NCI-H510A (cell line): Measurements from ENCODE around the gene HOXA13.

ENCODE experiments used
- DNase-seq: peaks from one replicate; lab custom pipeline; 2025; lab: John Stamatoyannopoulos, UW

HOXA13 gene

DNA sequence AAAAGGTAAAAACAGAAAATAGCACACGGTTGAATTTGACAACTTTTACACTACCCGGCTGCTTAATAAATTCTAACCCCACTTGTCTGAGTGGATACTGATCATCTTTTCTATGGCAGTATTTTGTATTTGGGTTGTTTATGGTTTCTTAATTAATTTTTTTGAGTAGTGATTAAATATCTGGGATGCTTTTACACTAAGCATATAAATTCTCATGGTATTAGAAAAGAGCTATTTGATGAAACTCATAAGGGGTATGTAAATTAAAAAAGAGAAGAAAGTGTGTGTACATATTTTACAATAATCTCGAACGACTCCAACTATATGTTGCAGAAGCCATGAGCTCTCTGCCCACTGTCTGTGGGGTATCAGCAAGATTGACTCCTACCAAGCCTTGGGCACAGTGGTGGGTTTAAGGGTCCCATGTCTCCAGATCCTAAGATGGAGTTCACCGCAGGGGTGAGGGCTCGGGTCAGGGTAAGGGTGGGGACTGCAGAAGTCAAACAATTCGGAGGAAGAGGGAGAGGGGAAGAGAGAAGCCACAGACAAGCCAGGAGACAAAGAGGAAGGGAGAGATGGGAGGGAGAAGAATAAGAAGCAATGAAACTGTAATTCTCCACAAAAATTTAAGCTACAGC is 7.6 kb upstream of the HOXA13 start:
- DNase-seq: no peak

DNA sequence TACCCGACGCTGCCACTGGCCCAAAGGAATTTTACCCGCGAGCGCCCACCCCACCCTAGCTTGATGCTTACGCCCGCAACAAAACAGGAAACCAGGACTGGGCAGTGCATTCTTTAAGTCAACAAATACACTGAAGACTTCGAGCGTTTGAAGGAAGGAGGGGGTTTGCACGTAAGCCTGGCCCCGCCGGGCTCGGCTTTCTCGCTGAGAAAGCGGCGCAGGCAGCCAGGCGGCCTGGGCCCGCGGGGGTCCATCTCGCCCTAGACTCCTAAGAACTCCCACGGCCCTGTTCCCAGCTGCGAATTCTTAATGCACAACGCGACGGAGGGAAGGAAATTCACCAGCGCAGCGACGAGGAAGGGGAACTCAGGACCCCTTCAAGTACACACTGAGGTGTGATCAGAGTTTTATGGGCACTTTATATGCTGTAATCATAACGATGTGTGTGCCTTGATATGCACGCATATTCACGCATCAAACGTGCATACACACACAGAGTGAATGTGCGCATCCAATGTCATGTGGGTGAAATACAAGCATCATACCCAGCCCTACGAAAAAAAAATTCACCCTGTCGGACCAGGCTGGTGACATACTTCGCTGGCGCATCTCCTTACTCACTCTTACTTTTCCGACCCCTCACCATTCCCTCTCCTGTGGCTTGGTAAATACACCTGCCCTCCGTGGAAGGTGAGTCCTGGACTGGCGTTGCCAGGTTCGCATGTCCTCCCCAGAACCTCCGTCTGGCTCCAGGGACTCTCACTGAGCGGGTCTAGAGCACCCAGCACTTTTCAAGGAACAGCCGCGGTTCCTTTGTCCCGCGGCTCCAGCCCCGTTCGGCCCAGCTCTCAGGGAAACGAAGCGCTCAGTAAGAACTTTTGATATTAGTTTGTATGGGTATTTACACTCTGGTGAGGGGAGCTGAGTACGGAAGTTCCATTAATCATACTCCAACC is 5.7 kb upstream of the HOXA13 start:
- no peak for DNase-seq

DNA sequence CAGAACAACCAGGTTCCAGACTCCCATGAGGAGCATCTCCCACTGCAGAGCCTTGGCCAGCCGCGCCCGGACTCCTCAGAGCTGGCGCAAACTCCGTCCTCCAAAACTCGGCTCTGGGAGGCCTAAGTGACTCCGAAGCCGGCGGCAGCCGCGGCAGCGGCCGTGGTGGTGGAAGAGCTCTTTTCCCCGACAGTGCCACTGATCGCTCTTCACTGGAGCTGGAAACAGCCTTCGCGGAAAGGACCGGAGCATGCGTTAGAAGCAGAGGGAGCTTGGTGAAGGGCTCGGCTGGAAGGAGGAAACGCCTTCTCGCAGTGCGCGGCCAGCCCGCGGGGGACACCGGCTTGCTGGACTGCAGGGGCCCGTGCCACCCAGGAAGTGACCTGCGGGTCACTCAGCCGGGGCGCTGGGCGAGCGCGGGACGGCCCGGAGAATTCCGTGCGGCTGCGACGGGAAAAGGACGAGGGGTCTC is 5.0 kb upstream of the HOXA13 start:
- DNase-seq: no peak

DNA sequence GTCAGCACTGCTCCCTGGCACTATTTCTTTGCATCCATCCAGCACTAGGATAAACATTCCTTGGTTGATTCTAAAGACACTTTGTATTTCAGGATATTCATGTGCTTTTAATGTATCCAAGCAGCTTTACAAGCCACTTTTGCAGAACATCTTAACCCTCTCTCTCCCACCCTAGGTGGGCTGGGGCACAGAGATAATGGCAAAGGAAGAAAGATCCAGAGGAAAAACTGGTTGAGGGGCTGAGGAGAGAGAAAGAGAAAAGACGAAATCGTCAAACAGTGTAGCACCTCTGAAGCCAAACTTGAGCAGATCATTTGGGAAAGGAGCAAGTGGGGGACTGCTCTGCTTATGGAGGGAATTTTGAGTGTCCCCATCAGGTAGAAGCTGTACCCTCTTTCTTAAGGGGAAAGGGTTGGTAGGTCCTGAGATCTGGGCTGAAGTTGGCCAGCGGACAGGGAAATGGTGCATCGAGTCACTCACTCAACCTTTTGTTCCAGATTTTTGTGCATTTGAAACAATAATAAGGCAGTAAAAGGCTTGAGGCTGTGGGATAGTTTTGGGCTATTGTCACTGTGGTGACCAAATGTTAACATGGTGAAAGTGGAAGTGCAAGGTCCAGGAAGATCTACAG is 4.2 kb upstream of the HOXA13 start:
- no peak for DNase-seq

DNA sequence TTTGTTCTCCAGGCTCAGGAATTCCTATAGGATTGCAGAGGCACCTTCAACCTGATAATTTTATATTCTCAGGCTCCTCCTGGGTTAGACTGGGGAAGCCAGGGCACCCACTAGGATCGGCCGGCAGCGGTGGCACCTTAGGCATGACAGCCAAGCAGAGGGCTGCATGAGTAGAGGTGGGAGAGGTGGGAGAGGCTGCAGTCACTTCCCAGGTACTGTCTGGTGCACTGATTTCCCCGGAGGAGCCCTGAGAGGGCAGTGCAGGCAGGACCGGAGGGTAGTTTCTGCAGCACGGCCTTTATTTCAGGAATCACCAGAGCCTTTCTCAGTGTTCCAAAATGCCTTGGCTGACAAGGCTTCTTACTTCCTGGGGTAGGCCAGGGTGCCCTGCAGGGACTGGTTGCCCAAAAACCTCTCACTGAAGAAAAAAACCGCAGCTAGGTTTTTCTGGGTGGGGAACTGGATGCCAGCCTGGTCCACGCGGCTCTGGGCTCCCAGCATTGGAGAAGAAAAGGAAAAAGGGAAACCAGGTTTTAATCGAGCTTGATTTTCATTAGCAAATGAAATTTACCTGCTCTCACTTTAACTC is 3.6 kb upstream of the HOXA13 start:
- no peak for DNase-seq

DNA sequence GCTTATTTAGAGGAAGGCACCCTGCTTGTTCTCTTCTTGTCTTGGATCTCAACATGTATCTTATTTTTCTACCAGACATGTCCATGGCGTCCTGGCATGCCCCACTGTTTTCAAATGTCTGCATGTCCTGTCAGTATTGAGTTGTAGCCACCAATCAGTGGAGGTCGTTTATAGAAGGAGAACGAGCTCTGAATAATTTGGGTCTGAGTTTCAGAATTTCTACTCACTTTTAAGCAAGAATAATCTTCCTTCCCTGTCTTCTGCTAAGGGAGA is 2.9 kb upstream of the HOXA13 start:
- DNase-seq: no peak

DNA sequence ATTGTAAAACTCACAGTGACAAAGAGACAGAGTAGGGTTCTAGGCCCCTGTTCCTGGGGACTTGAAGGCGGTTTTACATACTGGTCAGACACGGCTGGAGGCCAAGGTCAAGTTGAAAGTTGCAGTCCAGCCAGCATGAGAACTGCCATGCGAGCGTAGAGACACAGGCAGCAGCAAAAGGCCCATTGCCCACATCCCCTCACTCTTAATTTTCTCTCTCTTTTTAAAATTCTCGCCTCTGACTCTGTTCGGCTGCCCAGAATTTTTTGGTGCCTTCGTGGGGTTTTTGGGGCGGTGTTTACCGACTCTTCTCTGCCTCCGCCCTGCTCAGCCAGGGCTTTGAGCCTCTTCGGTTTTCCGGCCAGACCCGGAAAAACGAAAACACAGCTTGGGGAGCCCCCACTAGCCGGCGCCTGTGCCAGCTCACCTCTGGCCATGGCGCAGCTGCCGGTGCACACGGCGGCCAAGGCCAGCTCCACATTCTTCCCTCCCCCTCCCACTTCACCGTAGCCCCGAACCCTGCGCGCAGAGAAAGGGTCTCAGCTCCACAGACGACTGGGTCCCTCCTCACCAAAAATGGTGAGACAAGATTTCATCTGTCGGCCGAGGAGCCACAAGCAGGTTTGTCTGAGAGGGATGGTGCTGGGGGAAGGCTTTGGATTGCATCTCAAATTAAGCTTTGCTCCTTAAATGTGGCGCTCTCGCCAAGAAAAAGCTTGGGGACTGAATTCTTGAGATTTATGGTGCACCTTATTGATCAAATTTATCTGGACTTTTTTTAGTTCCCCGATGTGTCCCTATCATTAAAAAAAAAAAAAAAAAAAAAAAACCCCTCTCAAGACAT is 2.3 kb upstream of the HOXA13 start:
- no peak for DNase-seq

DNA sequence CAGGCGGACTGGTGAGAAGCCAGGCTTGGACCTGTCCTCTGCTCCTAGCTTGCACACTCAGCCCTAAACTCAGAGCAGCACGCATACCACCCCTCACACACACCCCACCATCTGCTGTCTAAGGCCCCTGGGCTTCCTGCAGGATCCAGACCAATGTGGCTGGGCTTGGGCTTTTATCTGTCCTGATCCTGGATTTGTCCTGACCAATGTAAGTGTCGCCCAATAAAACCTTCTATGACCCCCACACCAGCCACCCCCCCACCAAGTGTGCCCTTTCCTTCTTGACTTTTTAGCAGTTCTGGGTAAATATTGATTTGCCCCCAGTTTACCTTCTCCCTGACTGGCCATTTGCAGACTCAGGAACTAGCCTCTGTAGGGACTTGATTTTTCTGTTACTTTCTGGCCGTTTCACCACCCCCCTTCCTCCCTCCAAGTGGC is 1.7 kb upstream of the HOXA13 start:
- no peak for DNase-seq

DNA sequence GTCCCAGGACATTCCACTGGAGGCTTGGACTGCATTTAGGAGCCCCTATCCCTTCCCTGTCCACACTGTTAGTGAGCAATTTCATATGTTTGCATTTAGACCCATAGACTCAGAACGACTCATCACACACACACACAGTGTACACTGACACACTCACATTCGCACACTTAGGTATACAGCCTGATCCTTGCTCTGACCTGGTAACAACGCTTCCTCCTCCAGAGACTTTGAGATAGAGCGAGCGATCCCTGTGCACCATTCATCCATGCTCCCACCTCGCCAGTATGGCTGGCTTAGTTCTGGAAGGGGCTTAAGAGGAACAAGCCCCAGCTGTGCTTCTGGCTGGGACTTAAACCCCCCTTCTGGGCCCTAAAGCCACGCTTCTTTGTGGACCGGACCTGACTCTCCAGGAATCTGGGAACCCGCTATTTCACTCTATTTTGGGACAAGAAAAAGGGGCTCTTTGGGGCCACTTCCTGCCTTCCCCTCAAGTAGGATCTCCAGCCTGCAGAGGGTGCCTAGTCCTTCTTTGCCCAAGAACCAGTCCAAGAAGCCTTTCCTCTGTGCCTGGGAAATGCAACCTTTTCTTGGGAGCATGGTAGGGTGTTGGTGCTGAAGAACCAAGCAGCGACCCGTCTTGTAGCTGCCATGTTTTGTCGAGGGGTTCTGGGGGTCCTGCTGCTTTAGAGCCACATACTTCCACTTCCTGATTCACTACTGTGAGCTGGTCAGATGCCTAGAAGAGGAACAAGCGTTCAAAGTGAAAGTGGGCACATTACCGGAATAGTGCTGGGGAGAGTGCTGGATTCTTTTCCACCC is 1.1 kb upstream of the HOXA13 start:
- DNase-seq: no peak

DNA sequence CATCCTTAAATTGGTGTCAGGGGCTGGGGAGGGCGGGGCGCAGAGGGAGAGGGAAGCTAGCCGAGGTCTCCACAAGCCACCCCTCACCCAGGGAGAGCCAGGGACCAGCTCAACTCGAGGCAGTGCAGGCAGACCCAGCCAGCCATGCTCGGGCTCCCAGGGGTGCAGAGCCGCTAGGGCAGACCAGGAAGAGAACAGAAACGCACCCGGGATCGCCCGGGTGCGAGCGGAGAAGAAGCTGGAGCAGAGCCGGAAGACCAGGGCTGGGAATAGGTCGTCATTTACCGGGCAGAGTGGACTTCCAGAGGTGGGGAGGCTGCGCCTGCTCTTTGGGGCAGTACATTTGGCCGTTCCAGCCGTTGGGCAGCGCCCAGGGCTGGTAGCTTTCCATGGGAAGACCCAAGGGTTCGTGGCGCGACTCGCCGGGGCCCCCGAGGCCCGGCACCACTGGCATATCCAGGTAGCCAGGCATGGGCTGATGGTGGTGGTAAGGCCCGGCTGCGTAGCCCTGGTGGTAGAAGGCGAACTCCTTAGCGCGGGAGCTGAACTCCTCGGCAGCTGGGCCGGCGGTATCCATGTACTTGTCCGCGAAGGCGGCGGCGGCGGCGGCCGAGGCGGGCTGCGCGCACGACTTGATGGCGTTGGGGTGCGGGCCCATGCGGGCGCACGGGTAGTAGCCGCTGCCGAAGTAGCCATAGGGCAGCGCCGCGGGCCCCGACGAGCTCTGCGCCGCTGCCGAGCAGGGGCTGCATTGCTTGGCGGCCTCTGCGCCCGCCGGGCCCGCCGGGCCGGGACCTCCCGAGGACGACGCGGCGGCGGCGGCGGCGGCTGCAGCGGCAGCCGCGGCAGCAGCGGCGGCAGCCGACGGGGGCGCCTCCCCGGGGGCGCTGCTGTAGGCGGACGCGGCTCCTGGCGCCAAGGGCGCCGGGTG is 755 bp downstream of the HOXA13 start:
- DNase-seq: no peak

DNA sequence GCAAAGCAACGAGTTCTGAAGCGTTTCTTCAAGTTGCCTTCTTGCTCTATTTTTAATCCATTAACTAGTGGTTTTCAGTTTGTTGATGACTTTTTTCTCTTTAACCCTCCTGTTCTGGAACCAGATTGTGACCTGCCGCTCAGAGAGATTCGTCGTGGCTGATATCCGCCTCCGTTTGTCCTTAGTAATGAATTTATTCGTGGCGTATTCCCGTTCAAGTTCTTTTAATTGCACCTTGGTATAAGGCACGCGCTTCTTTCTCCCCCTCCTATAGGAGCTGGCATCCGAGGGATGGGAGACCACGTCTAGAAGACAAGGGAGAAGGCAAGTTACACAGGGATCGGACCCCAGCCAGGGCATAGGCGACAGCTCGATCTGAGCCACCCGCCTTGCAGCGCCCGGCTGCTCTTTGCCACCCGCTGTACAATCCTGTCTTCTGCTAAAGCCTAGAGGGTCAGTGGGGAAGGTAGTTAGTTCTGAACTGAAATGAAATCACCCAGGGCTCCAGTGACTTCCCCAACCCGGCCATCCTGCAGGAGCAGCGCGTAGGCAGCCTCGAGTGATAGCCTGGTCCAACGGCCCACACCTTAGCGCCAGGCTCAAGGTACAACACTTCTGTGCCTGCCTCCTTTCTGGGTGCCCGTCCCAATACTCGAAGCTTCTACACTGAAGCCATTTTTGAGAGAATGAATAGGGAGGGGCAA is 1.6 kb downstream of the HOXA13 start:
- DNase-seq: no peak

DNA sequence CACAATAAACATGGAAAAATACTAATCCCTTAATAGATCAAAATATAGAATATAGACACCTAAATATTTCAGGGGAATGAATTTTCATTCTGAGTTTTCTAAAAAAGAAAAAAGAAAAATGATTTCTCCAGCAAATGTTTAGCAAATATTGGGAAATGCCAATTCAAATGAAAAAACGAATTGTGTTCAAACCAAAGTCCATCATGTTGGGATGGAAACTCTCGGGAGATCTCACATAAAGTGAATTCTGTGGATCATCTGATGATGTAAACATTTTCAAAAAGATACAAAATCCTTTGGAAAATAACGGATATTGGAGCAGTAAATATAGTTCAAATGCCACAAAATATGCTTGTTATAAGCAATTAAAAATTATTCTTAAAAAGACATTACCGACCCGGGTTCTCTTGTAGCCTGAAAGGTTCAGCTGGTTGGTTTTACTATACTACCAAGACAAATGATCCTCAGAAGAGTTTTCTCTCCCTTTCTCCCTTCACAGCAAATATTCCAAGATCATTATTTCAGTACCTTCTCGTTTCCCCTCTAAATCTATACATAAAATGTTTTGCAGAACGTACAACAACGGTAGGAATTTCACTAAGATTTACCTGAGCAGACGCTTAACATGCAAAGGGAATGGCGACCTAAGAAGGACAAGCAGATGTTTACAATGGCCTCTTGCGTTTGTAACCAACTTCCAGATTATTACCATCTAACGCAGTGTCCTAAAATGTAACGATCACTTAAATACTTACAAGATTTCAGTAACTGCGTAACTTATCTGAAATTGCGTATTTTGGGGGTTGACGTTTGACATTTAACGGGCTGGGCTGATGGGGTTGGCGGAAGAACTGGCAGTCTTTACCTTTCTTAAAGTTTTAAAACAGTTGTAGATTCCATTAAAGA is 2.5 kb downstream of the HOXA13 start:
- no peak for DNase-seq

DNA sequence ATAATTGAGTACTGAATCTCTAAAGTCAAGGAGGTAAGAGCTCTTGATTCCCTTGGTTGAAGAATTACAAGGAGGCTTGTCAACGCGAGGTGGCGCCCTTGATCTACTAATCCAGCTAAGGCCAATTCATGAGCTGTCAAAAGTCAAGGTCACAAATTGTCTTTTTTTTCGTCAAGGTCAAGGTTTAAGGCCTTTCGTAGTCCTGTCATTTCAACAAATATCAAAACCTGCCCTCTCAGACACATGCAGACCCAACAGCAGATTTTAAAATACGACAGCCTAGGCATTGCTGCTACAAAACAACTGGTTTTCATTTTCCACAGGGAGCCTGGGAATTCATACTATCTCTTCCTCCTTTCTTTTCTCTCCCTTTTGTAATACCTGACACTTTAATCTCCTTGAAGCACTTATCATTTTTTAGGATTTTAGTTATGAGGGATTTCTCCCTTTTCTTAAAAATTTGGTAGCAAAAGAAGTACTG is 3.6 kb downstream of the HOXA13 start:
- DNase-seq: no peak

DNA sequence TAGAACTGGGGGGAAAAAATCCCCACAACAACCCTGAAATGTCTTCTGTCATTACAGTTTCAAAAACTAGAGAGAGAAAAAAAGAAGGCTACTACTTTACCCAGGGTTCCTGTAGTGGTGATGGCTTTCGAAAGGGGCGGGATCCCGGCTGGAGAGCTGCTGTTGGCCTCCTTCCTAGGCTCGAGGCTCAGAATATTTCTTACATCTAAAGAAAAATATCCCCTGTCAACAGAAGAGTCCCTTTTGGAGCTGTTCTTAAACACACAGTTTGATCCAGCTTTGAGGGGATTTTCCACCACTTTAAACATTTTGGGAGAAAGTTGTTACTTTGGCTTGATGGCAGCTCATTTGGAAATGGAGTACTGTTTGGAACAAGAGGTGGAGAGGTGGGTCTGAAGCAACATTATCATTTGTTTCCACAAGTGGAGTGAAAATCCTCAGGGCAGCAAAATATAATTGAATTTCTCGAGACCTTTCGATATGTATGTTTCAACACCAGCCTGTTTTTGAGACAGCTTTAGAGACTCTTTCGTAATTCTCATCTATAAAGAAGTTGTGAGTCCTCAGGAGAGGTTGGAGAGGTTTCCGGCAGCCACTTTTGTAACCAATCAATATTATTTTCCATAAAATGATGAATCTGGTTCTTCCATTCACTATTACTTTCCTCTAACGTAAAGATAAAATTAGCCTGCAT is 5.1 kb downstream of the HOXA13 start:
- DNase-seq: no peak

DNA sequence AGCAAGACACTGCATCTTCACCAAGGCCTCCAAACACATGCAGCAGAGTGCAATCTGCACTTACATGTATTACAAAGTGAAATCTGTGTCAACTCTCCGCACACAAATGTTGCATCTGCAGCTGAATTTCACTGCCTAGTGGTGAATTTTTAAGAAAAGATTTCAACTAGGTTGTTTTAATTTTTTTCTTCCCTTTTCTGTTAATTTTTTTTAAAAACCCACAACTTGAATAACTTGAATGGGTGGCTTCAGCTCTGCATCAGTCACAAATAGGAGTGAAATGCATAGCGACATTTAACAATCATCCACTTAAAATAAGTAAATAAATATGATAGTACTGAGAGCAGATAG is 5.9 kb downstream of the HOXA13 start:
- DNase-seq: no peak

DNA sequence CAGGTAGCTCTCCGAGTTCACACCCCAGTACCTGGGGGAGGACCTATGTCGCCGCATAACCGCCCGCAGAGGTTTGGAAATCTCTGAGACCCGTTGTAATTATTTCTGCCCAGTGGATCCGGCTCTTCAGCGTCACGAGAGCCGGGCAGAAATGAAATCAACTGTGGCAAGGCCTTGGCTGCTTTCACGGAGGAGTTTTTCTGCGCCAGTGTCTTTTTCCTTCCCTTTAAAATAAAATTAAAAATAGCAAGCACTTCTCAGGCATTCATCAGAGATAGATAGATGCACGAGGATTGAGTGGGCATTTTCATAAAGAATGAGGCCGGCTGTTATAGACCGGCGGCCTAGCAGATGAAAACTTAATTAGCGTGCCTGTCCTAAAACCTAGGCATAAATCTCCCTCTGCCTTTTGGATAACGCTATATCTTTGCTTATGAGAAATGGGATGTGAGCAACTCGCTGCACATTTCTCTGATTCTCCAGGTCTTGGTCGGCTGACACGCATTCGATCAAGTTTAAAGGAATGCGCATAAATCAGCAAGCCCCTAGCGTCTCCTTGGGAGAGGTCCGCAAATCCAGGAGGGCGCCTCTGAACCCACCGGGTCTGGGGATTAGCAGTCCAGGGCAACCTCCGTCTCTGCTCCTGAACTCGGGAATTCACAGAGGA is 6.4 kb downstream of the HOXA13 start:
- DNase-seq: no peak
